Activated naive CD4-positive, alpha-beta T cell treated with anti-CD3 and anti-CD28 coated beads, Interleukin-2, amount 10 ng/mL, durations not matched to agents 5 hours and 36 hours (primary cell): ENCODE results near the gene SETD1A. TPM values are rescaled to one million over a fixed set of nuclear protein-coding genes. Genes with fewer than 3 reads are reported as not detected.

ENCODE experiments used
- total RNA-seq, 2 experiments: library from RNA; stranded (reverse); gene quantifications; one replicate each; pipeline ENCODE4 v1.2.3, GENCODE V29; 2021

SETD1A gene
- total RNA-seq: 10 to 100 TPM; 25.2 to 30.0 TPM

DNA sequence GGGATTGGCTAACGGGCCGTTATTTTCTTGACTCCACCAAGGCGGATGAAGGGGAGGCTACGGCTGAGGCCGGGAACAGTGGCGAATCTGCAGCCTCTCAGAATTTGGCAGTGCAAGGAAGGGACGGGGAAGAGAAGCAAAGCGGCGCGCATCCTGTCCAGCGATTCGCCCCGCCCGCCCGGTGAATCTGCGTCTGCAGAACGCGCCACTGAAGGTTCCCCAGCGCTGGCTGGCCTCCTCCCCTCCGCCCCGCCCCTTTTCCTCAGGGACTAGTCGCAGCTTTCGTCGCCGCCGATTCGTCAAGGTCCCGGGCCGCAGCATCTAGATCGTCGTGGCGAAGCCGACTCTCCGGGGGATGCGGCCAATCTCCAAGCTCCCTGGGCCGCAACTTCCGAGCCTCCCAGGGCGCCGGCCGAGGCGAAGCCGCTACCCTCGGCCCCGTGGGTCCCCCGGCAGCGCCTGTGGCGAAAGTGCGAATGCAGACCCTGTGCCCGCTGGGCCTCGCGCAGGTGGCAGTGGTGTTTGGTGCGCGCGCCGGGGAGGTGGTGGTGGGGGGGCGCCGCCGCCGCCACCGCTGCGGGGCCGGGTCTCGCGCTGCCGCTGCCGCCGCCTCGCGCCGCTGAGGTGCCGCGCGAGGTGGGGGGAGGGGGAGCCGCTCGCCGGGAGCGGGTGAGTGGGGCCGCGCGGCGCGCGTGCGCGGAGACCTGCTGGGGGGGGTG is at the start of gene SETD1A:
SETD1A (plus strand) TSS at position 299 of the 719 bp plus-strand sequence. CDS start 978 bp downstream, outside the sequence.

DNA sequence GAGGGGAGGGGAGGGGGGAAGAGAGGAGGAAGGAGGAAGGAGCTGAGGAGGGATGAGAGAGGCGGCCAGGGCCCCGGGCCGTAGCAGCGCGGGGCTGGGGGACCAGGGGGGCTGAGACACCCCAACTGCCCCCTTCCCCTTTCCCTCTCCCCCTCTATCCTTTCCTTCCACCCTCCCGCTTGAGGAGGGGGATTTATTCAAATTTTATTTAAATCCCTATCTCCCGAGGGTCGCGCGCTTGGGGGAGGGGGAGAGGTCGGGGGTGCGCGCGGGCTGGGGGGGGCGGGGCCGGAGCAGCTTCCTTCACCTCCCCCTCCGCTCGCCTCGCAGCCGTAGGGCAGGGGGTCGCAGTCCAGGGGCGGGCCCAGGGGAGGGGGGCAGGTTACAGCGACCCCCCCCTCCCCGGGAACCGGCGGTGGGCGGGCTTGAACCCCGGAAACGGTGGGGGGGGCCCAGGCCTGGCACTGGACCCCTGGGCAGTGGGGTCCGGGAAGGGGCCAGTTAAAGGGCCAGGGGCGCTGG is 33.9 kb upstream of the SETD1A start, which contains the start of gene FBXL19:
FBXL19 (plus strand) TSS at position 19 of the 522 bp plus-strand sequence. CDS start 2,183 bp downstream, outside the sequence.

DNA sequence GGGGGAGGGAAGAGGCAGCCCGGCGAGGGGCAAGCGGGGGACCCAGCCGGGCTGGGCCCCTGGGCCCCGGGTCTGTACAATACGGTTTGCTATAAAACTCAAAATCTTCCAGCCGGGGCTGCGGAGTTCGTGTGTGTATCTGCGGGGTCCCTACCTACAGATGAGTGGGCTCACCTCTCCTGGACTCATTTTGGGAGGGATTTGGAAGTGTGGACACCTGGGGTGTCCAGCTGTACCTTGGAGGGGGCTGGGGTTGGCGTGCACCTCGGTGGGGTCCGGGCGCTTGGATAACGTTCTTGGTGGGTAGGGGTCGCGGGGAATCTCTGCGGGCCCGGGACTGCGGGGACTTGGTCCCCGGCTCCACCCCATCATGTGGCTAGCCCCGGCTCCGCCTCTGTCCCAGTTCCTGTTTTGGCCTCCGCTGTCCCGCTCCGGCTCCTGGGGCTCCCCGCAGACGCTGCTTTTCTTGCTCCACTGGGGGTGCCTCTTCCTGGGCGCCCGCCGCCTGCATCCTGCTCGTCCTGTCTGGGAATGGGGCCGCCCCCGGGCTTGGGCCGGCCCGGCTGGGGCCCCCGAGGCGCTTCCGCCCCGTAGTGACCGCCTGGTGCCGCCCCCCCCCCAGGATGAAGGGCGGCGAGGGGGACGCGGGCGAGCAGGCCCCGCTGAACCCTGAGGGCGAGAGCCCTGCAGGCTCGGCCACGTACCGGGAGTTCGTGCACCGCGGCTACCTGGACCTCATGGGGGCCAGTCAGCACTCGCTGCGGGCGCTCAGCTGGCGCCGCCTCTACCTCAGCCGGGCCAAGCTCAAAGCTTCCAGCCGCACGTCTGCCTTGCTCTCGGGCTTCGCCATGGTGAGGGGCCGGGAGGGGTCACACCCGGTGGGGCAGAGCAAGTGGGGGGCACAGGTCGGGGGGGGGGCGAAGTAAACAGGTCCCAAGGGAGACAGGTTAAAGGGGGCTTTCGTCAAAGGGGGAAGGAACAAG is 8.6 kb upstream of the SETD1A start, which contains the start of gene ORAI3:
ORAI3 (plus strand) TSS at position 402 of the 983 bp plus-strand sequence; CDS start at position 624, 222 bp downstream.

DNA sequence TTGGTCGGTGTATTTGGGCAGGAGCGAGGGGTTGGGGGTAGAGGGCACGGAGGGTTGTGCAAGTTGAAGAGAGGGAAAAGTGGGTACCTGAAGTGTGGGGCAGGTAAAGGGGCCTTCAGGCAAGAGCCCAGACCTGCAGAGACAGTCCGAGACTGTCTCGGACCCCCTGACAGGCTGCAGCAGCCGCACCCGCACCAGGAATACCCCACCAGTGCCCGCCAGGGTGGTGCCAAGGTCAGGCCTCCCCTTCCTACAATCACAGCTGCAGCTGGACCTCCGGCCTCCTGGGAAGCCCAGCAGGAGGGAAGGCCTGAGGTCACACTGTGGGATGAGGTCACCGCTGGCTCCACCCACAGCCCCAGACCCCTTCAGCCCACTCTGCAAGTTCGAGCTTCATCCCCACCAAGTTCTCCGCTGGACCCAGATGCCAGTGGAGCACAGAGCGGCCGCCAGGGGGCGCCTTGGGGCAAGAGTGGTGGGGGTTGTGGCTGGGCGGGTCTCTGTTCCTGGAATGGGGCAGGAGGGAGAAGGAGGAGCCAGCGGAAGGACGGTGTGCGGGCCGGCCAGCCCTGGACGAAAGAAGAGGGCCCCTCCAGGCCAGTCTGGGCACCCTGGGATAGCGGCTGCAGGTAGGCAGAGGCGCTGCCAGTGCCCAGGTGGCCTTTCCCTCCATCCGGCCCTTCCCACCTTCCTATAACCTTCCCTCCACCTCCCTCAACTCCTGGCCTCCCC is 27.3 kb downstream of the SETD1A start, which contains the start of gene HSD3B7:
HSD3B7 (plus strand) TSS at position 539 of the 732 bp plus-strand sequence. CDS start 452 bp downstream, outside the sequence.

DNA sequence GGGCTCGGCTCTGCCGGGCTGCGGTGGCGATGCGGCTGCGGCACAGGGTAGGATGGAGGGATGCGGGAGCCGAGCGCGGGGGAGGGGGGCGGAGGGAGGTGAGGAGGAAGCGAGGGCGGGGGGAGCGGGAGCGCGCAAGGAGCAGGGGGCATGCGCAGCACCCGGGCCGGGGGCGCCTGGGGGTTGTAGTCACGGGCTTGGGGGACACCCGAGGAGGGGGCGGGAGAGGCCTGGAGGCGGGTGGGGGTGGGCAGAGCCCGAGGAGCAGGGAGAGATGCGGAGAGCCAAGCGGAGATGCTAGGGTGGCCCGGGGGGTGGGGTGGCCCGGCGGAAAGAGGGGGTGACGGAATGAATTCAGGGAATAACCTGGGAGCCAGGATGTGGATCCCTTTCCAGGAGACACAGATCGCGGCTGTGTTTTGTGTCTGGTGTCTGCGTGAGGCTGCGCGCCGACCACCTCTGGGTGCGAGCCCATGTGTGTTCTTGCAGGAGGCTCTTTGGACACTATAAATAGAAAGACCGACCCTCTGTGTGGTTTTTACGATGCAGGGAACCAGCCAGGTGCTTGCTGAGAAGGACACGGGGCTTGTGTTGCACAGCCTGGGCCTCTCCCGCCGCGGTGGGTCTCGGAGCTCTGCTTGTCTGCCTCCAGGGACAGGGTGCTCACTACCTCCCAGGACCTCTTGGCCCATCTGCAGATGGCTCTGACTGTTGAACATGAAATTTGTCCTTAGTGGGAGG is 53.2 kb downstream of the SETD1A start, which contains the start of gene STX1B:
STX1B (minus strand) TSS at position 54 of the 741 bp plus-strand sequence. CDS start 242 bp downstream, outside the sequence.

DNA sequence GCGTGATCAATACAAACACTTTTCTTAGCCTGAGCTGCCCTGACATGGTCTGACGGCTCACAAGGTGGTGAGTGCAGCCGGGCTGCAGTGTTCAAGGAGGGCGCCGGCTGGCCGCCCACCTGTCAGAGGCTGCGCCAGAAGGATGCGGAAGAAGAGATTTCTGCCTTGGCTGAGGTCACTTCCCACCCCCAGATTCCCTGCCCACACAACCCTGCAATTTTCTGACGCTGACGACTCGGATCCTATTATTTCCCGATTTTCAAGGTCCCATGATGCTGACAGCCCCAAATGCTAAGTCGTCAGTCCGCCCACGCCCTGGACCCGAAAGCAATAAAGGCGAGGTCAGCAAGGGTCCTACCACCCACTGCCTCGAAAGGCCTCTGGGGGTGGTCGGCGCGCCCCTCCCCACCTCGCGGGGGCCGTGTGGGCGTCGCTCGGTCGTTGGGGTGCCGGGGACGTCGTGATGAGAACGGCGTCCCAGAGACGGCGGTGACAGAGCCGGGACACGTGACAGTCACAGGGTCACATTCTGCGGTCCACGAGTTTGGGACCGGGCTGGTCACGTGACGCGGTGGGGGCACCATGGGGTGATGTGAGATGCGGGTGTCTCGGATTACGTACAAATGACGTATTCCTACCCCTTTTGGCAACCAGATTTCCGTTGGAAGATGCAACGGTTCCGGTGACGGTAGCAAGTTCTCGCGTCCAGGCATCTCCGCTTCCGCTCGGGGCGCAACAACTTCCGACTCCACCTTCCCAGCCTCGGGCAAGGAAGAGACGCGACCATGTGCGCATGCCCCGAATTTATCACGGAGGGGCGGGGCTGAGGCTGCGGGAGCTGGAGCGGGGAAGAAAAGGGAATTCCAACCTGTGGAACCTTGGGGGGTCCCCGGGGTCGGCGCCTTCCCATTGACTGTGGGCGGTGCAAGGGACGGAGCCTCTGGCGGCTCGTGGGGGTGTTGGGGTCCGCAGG is 75.5 kb downstream of the SETD1A start, which contains the start of gene STX4:
STX4 (plus strand) TSS at position 823 of the 973 bp plus-strand sequence. CDS start 248 bp downstream, outside the sequence.

Other genes with a start within 250 kb of the SETD1A start
- 10 to 100 TPM; 34.6 to 37.1 TPM for gene PHKG2, start 209.3 kb upstream of the SETD1A start, total RNA-seq
- gene CFAP119, start 195.7 kb upstream of the SETD1A start, total RNA-seq: 1 to 10 TPM; 2.2 to 2.4 TPM
- 10 to 100 TPM; 83.1 to 85.9 TPM for gene RNF40, start 195.4 kb upstream of the SETD1A start, total RNA-seq
- gene ZNF629, start 170.5 kb upstream of the SETD1A start, total RNA-seq: 1 to 10 TPM; 2.5 to 2.6 TPM
- gene BCL7C, start 63.7 kb upstream of the SETD1A start, total RNA-seq: 10 to 100 TPM; 23.0 to 23.2 TPM
- under 1 TPM; 0.20 to 0.31 TPM for gene CTF1, start 61.1 kb upstream of the SETD1A start, total RNA-seq
- 10 to 100 TPM; 22.9 to 24.6 TPM for gene FBXL19, start 34.2 kb upstream of the SETD1A start, total RNA-seq
- gene ORAI3, start 8.7 kb upstream of the SETD1A start, total RNA-seq: 10 to 100 TPM; 27.0 to 27.4 TPM
- 1 to 10 TPM; 3.5 to 3.6 TPM for gene HSD3B7, start 27.5 kb downstream of the SETD1A start, total RNA-seq
- 1 to 10 TPM; 1.3 to 1.4 TPM for gene STX1B, start 52.9 kb downstream of the SETD1A start, total RNA-seq
- 10 to 100 TPM; 67.7 to 69.5 TPM for gene STX4, start 75.8 kb downstream of the SETD1A start, total RNA-seq
- gene ZNF668, start 116.5 kb downstream of the SETD1A start, total RNA-seq: 10 to 100 TPM; 10.8 to 11.2 TPM
- 10 to 100 TPM; 26.2 to 27.0 TPM for gene ZNF646, start 116.7 kb downstream of the SETD1A start, total RNA-seq
- 1 to 10 TPM; 4.8 to 5.1 TPM for gene PRSS53, start 131.2 kb downstream of the SETD1A start, total RNA-seq
- 10 to 100 TPM; 52.2 to 55.4 TPM for gene VKORC1, start 137.0 kb downstream of the SETD1A start, total RNA-seq
- 10 to 100 TPM; 25.8 to 26.9 TPM for gene BCKDK, start 150.6 kb downstream of the SETD1A start, total RNA-seq
- 10 to 100 TPM; 61.5 to 65.3 TPM for gene KAT8, start 159.9 kb downstream of the SETD1A start, total RNA-seq
- gene PRSS8, start 178.0 kb downstream of the SETD1A start, total RNA-seq: not detected
- gene PRSS36, start 192.3 kb downstream of the SETD1A start, total RNA-seq: 1 to 10 TPM; 2.0 to 3.6 TPM
- gene FUS, start 222.4 kb downstream of the SETD1A start, total RNA-seq: 100 to 1,000 TPM; 492 to 544 TPM
- 10 to 100 TPM; 92.6 to 96.9 TPM for gene PYCARD, start 245.0 kb downstream of the SETD1A start, total RNA-seq